ENCODE measurements around the gene LPCAT4. TPM values are rescaled to one million over a fixed set of nuclear protein-coding genes. Genes with fewer than 3 reads are reported as not detected.

Gene LPCAT4
- polyA plus RNA-seq, 3 donors: 40.3 to 51.9 (median 46.2) TPM

GRCh38 chr15:34311563-34311962 is 55.4 kb downstream of the LPCAT4 start:
- no peak for DNase-seq

Other genes starting within 250 kb of the LPCAT4 start
- 10 to 100 TPM; 43.5 to 80.8 (median 76.6) TPM for gene KATNBL1, start 157.1 kb downstream of the LPCAT4 start, polyA plus RNA-seq (ENCODE audit: insufficient read length in 3 of 3)
- gene EMC4, start 142.2 kb downstream of the LPCAT4 start, polyA plus RNA-seq (ENCODE audit: insufficient read length in 3 of 3): 100 to 1,000 TPM; 115 to 125 (median 124) TPM
- gene SLC12A6, start 29.4 kb downstream of the LPCAT4 start, polyA plus RNA-seq (ENCODE audit: insufficient read length in 3 of 3): 10 to 100 TPM; 18.3 to 30.6 (median 27.6) TPM
- gene NOP10, start 24.1 kb downstream of the LPCAT4 start, polyA plus RNA-seq (ENCODE audit: insufficient read length in 3 of 3): 100 to 1,000 TPM; 127 to 166 (median 138) TPM
- gene NUTM1, start 23.9 kb downstream of the LPCAT4 start, polyA plus RNA-seq (ENCODE audit: insufficient read length in 3 of 3): under 1 TPM in 2 of 3 donors, not detected in 1; 0.03 to 0.08 TPM
- 100 to 1,000 TPM in 2 of 3 donors, 10 to 100 TPM in 1; 65.0 to 143 (median 126) TPM for gene GOLGA8A, start 70.6 kb upstream of the LPCAT4 start, polyA plus RNA-seq (ENCODE audit: insufficient read length in 3 of 3)
- 100 to 1,000 TPM in 2 of 3 donors, 10 to 100 TPM in 1; 66.7 to 197 (median 177) TPM for gene GOLGA8B, start 216.5 kb upstream of the LPCAT4 start, polyA plus RNA-seq (ENCODE audit: insufficient read length in 3 of 3)

Data from renal pelvis (tissue), 4 donors.